HepG2 (cell line): ENCODE results near the gene NOTUM. TPM values are rescaled to one million over a fixed set of nuclear protein-coding genes. Genes with fewer than 3 reads are reported as not detected.

Experiments used
- ARNT2 ChIP-seq: sonication (generic); formaldehyde crosslinking; IDR thresholded peaks from 2 replicates; pipeline ENCODE4 v1.8.0; 2022; ENCODE audit warnings: mild to moderate bottlenecking, low read depth, missing genetic modification reagents, moderate library complexity
- CAMTA2 ChIP-seq: sonication (generic); formaldehyde crosslinking; IDR thresholded peaks from 2 replicates; pipeline ENCODE4 v1.4.0; 2020; ENCODE audit warnings: mild to moderate bottlenecking, missing genetic modification reagents, borderline replicate concordance
- CCAR2 ChIP-seq: fragments of 200-400 bp; formaldehyde crosslinking; optimal IDR thresholded peaks from 2 replicates; pipeline ENCODE3; 2018; ENCODE audit warnings: low read depth, mild to moderate bottlenecking, low read length, moderate library complexity
- DNMT3B ChIP-seq: conservative IDR thresholded peaks from 2 replicates; pipeline ENCODE4 v1.6.1; 2016; ENCODE audit warnings: missing biosample characterization, control low read depth
- EP300 ChIP-seq, 3 experiments: sonication (generic) in 1 of 3; formaldehyde crosslinking in 1 of 3; IDR thresholded peaks; 2 replicates each; pipeline versions ENCODE4 v1.5.1 to v1.6.1; 2011 to 2020; ENCODE audit warnings: low read depth in 2 of 3, low read length in 2 of 3, borderline replicate concordance in 1 of 3, improper control_type of control experiment in 1 of 3, mild to moderate bottlenecking in 1 of 3, missing genetic modification reagents in 1 of 3, moderate library complexity in 1 of 3
- GTF3A ChIP-seq: sonication (generic); formaldehyde crosslinking; conservative IDR thresholded peaks from 2 replicates; pipeline ENCODE4 v1.4.0; 2020; ENCODE audit warnings: mild to moderate bottlenecking, missing genetic modification reagents
- HDAC2 ChIP-seq: sonication (generic); formaldehyde crosslinking; IDR thresholded peaks from 2 replicates; pipeline ENCODE4 v1.4.0; 2020; ENCODE audit warnings: missing genetic modification reagents
- KLF16 ChIP-seq, 2 experiments: sonication (generic) in 1 of 2; formaldehyde crosslinking in 1 of 2; IDR thresholded peaks; 2 replicates each; pipeline versions ENCODE4 v1.6.1 to v1.8.0; 2016 to 2023; ENCODE audit warnings: missing genetic modification reagents in 2 of 2, missing compliant biosample characterization in 1 of 2
- KMT2A ChIP-seq: sonication (generic); formaldehyde crosslinking; IDR thresholded peaks from 2 replicates; pipeline ENCODE4 v1.4.0; 2020; ENCODE audit warnings: missing genetic modification reagents
- MED1 ChIP-seq: sonication (generic); formaldehyde crosslinking; IDR thresholded peaks from 2 replicates; pipeline ENCODE4 v1.4.0; 2020; ENCODE audit warnings: missing genetic modification reagents
- NFYB ChIP-seq: sonication (generic); formaldehyde crosslinking; IDR thresholded peaks from 2 replicates; pipeline ENCODE4 v1.4.0; 2020; ENCODE audit warnings: missing genetic modification reagents
- PLRG1 ChIP-seq: fragments of 450-650 bp; conservative IDR thresholded peaks from 2 replicates; pipeline ENCODE4 v1.6.1; 2016
- SP5 ChIP-seq: IDR thresholded peaks from 2 replicates; pipeline ENCODE4 v1.6.1; 2016; ENCODE audit warnings: low read depth, borderline replicate concordance
- TARDBP ChIP-seq: sonication (generic); formaldehyde crosslinking; IDR thresholded peaks from 2 replicates; pipeline ENCODE4 v1.8.0; 2022; ENCODE audit warnings: mild to moderate bottlenecking, missing genetic modification reagents
- ZFP37 ChIP-seq: sonication (generic); formaldehyde crosslinking; IDR thresholded peaks from 2 replicates; pipeline ENCODE4 v1.4.0; 2020; ENCODE audit warnings: missing genetic modification reagents, borderline replicate concordance
- ZNF138 ChIP-seq: sonication (generic); formaldehyde crosslinking; IDR thresholded peaks from 2 replicates; pipeline ENCODE4 v1.5.0; 2020; ENCODE audit warnings: mild to moderate bottlenecking, low read depth, missing genetic modification reagents
- ZNF552 ChIP-seq: sonication (generic); formaldehyde crosslinking; IDR thresholded peaks from 2 replicates; pipeline ENCODE4 v1.9.0; 2022; ENCODE audit warnings: missing genetic modification reagents, mild to moderate bottlenecking, borderline replicate concordance
- ZNF652 ChIP-seq: IDR thresholded peaks from 2 replicates; pipeline ENCODE4 v1.6.1; 2016; ENCODE audit warnings: low read depth, borderline replicate concordance
- ZNF777 ChIP-seq: sonication (generic); formaldehyde crosslinking; IDR thresholded peaks from 2 replicates; pipeline ENCODE4 v1.4.0; 2020; ENCODE audit warnings: missing genetic modification reagents
- ZSCAN9 ChIP-seq: IDR thresholded peaks from 2 replicates; pipeline ENCODE4 v1.6.1; 2016; ENCODE audit warnings: borderline replicate concordance
- polyA plus RNA-seq, 8 experiments: library from polyadenylated mRNA; depleted of rRNA in 3 of 8; stranded (reverse) in 7 of 8; unstranded in 1 of 8; fragments of >200 nt; fragmentation: Illumina TruSeq in 4 of 8; extraction: Trizol in 4 of 8; gene quantifications; 2 replicates each; pipeline versions ENCODE4 v1.2.1 to v1.2.3, GENCODE V29; 2011 to 2016; ENCODE audit warnings: low read depth in 4 of 8, missing spikeins in 1 of 8, mixed read lengths in 1 of 8; ENCODE audit not compliant: insufficient read depth in 1 of 8
- total RNA-seq, 5 experiments: library from RNA; depleted of rRNA; stranded (reverse); fragments of >200 nt; fragmentation: Illumina TruSeq; extraction: Trizol; gene quantifications; 2 replicates each; pipeline ENCODE4 v1.2.3, GENCODE V29; 2016; ENCODE audit warnings: low read depth in 1 of 5
- TF ChIP-seq, protein P1 (sequence below): IDR thresholded peaks from 2 replicates; pipeline ENCODE4 v1.6.1; 2016; ENCODE audit warnings: low read depth, missing genetic modification reagents, missing compliant biosample characterization
- TF ChIP-seq, protein P2 (sequence below): sonication (generic); formaldehyde crosslinking; IDR thresholded peaks from 2 replicates; pipeline ENCODE4 v1.9.0; 2021; ENCODE audit warnings: missing genetic modification reagents, mild to moderate bottlenecking, borderline replicate concordance
- TF ChIP-seq, protein P3 (sequence below): sonication (generic); formaldehyde crosslinking; IDR thresholded peaks from 2 replicates; pipeline ENCODE4 v1.4.0; 2020; ENCODE audit warnings: missing genetic modification reagents

The NOTUM gene
- total and polyA plus RNA-seq, 2 of the 13 experiments (the other 11 are each of a cell fraction or from before 2014, with no cell fraction given) = 150 to 160 TPM

DNA sequence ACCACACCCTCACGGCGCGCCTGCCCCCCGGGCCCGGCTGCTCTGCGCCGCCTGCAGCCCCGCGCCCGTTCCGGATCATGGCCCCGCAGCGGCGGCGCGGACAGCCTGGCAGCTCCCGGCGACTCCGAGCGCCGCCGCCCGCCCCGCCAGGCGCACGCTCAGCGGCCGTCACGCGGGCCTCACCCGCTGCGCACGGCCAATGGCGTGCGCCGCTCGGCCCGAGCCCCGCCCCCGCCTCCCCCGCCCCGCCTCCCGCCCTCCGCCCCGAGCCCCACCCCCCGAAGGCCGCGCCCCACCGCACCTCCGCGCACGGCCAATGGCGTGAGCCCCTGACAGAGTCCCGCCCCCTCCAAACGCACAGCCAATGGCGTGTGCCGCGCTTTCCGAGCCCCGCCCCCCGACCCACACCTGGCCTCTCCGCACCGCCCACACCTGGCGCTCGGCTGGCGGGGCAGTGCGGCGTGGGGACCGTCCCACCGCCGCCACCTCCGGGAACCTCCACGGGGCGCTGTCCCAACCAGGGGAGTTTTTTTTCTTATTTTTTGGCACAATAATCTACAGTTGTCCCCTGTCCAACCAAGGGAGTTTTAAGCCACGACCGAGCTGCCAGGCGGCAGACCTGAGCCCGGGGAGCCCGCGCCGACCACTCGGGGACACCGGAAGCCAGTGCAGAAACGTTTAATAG is 49.6 kb downstream of the NOTUM start, which contains the start of gene PCYT2 (continued):
- TF ChIP-seq ZNF138 (CRISPR knock-in tag) (no peak), ZNF777 (CRISPR knock-in tag) (peak; percentile 2; the same call in 1 of the 2 replicates), CAMTA2 (CRISPR knock-in tag) (no peak), GTF3A (CRISPR knock-in tag) (no peak), EP300 (IDR thresholded peaks at IDR 0.05; ENCODE audit: low read depth in 2 of 2, low read length in 2 of 2) (0 out of 4 replicates have a peak, but pooled peaks of 1 of the 2 experiments have one; percentile 3), EP300 (CRISPR knock-in tag; IDR thresholded peaks at IDR 0.05; ENCODE audit: borderline replicate concordance) (no peak), ZSCAN9 (no peak), HDAC2 (CRISPR knock-in tag) (no peak), MED1 (CRISPR knock-in tag) (no peak), ZNF552 (CRISPR knock-in tag) (no peak), TARDBP (CRISPR knock-in tag) (no peak), ZNF652 (CRISPR knock-in tag) (no peak), KMT2A (CRISPR knock-in tag) (peak; percentile 54; the same call in 1 of the 2 replicates), PLRG1 (no peak), SP5 (peak; percentile 62; the same call in 1 of the 2 replicates), NFYB (CRISPR knock-in tag) (peak; percentile 73), KLF16 (CRISPR knock-in tag; IDR thresholded peaks at IDR 0.05) (peak in 1 of 2 experiments; percentile 56; a peak in 1 of 4 replicates), CCAR2 (no peak), ZFP37 (CRISPR knock-in tag) (no peak), DNMT3B (no peak), ARNT2 (CRISPR knock-in tag) (0 out of 2 replicates have a peak, but pooled peaks have one; percentile 33)
- TF ChIP-seq, protein P1, sequence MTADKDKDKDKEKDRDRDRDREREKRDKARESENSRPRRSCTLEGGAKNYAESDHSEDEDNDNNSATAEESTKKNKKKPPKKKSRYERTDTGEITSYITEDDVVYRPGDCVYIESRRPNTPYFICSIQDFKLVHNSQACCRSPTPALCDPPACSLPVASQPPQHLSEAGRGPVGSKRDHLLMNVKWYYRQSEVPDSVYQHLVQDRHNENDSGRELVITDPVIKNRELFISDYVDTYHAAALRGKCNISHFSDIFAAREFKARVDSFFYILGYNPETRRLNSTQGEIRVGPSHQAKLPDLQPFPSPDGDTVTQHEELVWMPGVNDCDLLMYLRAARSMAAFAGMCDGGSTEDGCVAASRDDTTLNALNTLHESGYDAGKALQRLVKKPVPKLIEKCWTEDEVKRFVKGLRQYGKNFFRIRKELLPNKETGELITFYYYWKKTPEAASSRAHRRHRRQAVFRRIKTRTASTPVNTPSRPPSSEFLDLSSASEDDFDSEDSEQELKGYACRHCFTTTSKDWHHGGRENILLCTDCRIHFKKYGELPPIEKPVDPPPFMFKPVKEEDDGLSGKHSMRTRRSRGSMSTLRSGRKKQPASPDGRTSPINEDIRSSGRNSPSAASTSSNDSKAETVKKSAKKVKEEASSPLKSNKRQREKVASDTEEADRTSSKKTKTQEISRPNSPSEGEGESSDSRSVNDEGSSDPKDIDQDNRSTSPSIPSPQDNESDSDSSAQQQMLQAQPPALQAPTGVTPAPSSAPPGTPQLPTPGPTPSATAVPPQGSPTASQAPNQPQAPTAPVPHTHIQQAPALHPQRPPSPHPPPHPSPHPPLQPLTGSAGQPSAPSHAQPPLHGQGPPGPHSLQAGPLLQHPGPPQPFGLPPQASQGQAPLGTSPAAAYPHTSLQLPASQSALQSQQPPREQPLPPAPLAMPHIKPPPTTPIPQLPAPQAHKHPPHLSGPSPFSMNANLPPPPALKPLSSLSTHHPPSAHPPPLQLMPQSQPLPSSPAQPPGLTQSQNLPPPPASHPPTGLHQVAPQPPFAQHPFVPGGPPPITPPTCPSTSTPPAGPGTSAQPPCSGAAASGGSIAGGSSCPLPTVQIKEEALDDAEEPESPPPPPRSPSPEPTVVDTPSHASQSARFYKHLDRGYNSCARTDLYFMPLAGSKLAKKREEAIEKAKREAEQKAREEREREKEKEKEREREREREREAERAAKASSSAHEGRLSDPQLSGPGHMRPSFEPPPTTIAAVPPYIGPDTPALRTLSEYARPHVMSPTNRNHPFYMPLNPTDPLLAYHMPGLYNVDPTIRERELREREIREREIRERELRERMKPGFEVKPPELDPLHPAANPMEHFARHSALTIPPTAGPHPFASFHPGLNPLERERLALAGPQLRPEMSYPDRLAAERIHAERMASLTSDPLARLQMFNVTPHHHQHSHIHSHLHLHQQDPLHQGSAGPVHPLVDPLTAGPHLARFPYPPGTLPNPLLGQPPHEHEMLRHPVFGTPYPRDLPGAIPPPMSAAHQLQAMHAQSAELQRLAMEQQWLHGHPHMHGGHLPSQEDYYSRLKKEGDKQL = no peak
- TF ChIP-seq, protein P2, sequence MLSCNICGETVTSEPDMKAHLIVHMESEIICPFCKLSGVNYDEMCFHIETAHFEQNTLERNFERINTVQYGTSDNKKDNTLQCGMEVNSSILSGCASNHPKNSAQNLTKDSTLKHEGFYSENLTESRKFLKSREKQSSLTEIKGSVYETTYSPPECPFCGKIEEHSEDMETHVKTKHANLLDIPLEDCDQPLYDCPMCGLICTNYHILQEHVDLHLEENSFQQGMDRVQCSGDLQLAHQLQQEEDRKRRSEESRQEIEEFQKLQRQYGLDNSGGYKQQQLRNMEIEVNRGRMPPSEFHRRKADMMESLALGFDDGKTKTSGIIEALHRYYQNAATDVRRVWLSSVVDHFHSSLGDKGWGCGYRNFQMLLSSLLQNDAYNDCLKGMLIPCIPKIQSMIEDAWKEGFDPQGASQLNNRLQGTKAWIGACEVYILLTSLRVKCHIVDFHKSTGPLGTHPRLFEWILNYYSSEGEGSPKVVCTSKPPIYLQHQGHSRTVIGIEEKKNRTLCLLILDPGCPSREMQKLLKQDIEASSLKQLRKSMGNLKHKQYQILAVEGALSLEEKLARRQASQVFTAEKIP (CRISPR knock-in tag) = no peak
- TF ChIP-seq, protein P3, sequence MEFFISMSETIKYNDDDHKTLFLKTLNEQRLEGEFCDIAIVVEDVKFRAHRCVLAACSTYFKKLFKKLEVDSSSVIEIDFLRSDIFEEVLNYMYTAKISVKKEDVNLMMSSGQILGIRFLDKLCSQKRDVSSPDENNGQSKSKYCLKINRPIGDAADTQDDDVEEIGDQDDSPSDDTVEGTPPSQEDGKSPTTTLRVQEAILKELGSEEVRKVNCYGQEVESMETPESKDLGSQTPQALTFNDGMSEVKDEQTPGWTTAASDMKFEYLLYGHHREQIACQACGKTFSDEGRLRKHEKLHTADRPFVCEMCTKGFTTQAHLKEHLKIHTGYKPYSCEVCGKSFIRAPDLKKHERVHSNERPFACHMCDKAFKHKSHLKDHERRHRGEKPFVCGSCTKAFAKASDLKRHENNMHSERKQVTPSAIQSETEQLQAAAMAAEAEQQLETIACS (CRISPR knock-in tag) = no peak
